Dendritic cell treated with granulocyte-macrophage colony-stimulating factor and Interleukin-4, amounts not matched to agents 40 ng/mL and 50 ng/mL, for 4 days (primary cell): ENCODE measurements around the gene OGN.

Source experiments
- H3K27ac Mint-ChIP-seq: one replicate; pipeline ENCODE4 v1.8.0; 2022; ENCODE audit warnings: mild to moderate bottlenecking, mixed read lengths
- H3K27me3 Mint-ChIP-seq: one replicate; pipeline ENCODE4 v1.8.0; 2022; ENCODE audit warnings: mild to moderate bottlenecking, mixed read lengths
- H3K36me3 Mint-ChIP-seq: one replicate; pipeline ENCODE4 v1.8.0; 2022; ENCODE audit warnings: low read depth, mixed read lengths
- H3K4me1 Mint-ChIP-seq: one replicate; pipeline ENCODE4 v1.8.0; 2022; ENCODE audit warnings: low read depth, mixed read lengths
- H3K4me3 Mint-ChIP-seq: one replicate; pipeline ENCODE4 v1.8.0; 2022; ENCODE audit warnings: mild to moderate bottlenecking, moderate library complexity, mixed read lengths
- H3K9me3 Mint-ChIP-seq: one replicate; pipeline ENCODE4 v1.8.0; 2022; ENCODE audit warnings: mixed read lengths
- intact Hi-C: fragments of 100-400 bp; cut with micrococcal nuclease; formaldehyde crosslinking; loops from one replicate; pipeline ENCODE4 v1.15.0; 2022

The OGN gene

DNA sequence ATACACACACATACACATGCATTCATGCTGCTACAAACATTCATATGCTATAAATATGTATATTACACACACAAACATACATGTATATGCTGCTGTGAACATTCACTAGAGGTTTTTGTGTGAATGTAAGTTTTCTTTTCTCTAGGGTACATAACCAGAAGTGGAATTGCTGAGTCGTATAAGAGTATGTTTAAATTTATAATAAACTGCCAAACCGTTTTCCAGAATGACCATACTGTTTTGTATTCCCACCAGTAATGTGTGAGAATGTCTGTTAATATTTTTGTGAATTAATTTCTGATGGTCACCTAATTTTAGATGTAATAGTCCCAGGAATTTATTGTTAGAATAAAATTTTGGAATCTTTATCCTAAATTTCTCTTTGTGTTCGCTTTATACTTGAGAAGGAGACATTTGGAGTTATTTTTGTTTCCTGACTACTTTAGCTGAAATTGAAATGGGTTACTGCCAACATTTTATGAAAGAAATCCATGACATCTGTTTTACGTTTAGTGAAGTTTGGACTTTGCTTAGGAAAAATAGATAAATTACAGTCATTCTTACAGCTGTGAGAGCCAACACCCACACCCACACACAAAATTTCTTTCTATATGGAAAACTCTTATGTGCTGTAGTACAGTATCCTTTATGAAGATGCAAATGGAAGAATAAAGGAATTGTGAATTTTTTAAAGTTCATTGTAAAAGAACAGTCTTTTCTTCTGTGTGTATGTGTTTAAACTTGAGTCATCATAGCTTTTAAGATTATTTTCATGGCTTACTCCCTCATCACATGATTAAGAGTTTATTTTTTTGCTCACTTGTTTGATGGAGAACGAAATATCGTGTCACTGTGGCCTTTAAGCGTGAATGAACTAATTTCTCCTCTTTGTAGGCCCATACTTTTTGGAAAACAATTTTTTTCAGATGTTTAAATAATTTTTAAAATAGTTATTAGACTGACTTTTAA is 54.3 kb downstream of the OGN start:
- H3K36me3 Mint-ChIP-seq: peaks cover 13% of the 10 kb centered on the region
- intact Hi-C loops: no loop called here
- H3K27me3 Mint-ChIP-seq: no peaks in the 10 kb centered on the region
- H3K27ac Mint-ChIP-seq: no peak overlapping the region
- no peak overlapping the region for H3K4me3 Mint-ChIP-seq
- peaks cover 9% of the 10 kb centered on the region for H3K9me3 Mint-ChIP-seq
- H3K4me1 Mint-ChIP-seq: peaks cover 13% of the 10 kb centered on the region

DNA sequence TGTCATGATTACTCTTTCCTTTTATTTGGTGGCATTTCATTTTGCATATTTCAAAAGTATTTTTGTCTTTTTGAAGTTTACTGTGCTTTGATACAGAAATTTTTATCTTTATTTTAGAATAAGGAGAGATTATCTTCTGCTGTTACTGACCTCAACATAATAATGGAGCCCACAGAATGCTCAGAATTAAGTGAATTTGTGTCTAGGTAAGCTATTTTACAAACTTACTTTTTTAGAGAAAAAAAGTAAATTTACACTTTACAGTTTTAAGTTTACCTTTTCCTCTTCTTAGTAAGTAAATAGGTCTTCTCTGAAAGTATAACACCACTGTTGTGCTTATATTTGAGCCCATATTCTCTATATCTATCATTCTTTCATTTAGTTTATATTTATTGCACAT is 58.8 kb downstream of the OGN start:
- no peak overlapping the region for H3K4me3 Mint-ChIP-seq
- intact Hi-C loops: no loop called here
- no peaks in the 10 kb centered on the region for H3K4me1 Mint-ChIP-seq
- no peaks in the 10 kb centered on the region for H3K9me3 Mint-ChIP-seq
- no peak overlapping the region for H3K27ac Mint-ChIP-seq
- peaks cover 23% of the 10 kb centered on the region for H3K36me3 Mint-ChIP-seq
- H3K27me3 Mint-ChIP-seq: no peaks in the 10 kb centered on the region

DNA sequence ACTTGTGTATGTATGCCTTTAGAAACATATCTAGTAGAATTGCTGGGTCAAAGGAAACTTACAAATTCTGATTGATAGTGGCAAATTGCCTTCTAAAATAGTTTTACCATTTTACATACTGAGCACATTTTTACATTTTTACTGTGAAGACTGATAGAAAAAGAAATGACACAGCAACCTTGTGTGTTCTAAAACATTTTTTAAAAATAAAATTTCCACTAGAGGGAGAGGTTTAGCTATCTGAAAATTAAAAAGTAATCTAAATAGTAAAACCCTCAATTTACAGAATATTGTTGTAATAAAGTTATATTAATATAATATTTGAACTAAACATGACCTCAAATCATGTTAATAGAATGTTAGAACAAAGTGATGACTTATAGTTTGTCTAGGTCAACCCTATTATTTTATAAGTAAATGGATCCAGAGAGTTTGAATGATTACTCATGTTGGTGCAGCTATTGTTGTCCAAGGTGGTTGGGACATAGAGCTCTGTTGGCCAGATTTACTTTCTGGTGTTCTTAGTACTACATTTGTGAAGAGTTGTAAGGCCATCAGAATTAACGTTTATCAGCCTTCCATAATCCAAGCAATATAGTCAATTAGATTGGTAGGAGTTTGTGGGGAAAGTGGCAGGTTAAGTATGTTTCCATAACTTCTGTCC is 61.4 kb downstream of the OGN start:
- Mint-ChIP-seq H3K36me3 (peaks cover 21% of the 10 kb centered on the region), H3K4me3 (no peak overlapping the region), H3K27me3 (no peaks in the 10 kb centered on the region), H3K4me1 (no peaks in the 10 kb centered on the region), H3K9me3 (no peaks in the 10 kb centered on the region), H3K27ac (no peak overlapping the region)
- intact Hi-C loops: loop anchor here (1.0 to 5.0 kb wide), 2 partner anchors 94 to 291 kb away; no protein-coding TSS in a partner anchor

DNA sequence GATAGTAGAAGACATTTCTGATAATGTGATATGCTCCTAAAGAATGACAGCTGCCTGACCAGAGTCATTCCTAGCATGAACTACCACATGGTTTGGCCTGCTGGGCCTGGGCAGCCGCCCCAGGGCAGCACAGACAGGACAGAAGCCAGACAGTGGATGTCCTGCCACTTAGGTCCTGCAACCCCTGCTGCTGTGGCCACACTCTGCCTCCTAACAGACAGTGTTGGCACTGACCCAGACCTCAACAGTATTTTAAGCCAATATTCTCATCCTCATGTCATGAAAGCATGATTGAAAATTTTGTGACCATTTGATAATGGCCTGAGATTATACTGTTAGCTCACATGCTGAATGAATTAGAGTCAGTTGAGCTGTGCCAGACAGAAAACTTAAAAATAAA is 62.8 kb downstream of the OGN start:
- Mint-ChIP-seq H3K36me3 (peaks cover 19% of the 10 kb centered on the region), H3K9me3 (no peaks in the 10 kb centered on the region), H3K4me1 (no peaks in the 10 kb centered on the region), H3K27me3 (no peaks in the 10 kb centered on the region), H3K27ac (no peak overlapping the region), H3K4me3 (no peak overlapping the region)
- intact Hi-C loops: loop anchor here (5.0 kb wide), 1 partner anchor 96 kb away; no protein-coding TSS in a partner anchor

DNA sequence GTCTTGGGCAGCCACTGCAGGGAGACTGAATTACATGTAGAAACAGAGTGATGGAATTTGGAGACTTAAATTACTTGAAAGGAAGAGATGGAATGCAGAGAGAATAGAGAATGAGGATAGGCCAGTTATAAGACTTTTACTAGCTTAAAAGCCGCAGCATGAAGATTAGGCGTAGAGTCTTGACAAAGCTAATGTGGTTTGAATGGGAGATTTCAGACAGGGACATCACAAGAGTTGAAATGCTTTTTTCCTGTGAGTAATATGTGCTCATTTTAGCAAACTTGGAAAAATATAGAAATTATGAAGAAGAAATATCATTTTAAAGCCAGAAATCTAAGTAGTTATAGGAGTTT is 71.1 kb downstream of the OGN start:
- no peaks in the 10 kb centered on the region for H3K4me1 Mint-ChIP-seq
- H3K27me3 Mint-ChIP-seq: no peaks in the 10 kb centered on the region
- no peaks in the 10 kb centered on the region for H3K9me3 Mint-ChIP-seq
- H3K36me3 Mint-ChIP-seq: peaks cover 6% of the 10 kb centered on the region
- no peak overlapping the region for H3K4me3 Mint-ChIP-seq
- no peak overlapping the region for H3K27ac Mint-ChIP-seq
- intact Hi-C loops: no loop called here
